DMS153 (cell line): ENCODE measurements around the gene MED12L.
A peak's percentile ranks its signal among the peaks of the same experiment; 100 is the strongest.

ENCODE experiments used
- DNase-seq: peaks from one replicate; lab custom pipeline; 2025; lab: John Stamatoyannopoulos, UW

The MED12L gene

DNA sequence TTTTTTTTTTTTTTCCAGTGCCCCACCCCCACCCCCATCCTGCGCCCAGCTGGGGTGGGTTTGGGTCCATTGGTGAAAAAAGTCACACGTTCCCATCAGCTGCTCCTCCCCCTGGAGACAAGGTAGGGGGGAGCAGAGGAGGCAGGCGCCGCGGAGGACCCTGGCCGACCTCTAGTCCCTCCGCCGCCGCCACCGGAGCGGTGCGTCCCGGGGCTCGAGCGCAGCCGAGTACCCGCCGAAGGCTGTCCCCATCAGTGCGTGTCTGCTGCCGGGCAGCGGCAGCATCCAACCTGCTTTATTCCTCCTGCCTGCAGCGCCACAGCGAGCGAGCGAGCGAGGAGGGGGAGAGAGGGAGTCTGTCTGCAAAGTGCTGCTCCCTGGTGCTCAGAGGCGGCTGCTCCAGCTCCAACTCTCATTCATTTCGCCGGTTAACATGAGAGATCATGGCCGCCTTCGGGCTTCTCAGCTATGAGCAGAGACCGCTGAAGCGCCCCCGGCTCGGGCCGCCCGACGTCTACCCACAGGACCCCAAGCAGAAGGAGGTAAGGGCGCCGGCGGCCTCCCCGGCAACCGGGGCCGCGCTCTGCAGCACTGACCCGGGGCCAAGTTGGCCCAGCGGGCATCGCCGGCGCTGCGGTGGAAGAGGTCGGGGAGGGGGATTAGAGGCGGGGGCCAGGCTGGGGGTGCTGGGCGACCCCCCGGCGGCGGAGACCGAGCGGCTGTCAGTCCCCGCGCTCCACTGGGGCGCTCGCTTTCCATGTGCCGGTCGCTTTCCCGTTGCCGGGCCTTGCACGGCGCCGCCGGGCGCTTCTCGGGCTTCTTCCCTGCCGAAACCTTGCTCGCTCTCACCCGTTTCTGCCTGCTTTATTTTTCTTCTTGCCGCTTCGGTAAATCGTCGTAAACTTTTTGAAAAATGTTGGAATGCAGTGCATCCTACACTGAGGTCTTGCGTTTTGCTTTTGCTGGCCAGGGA is 1.3 kb downstream of the MED12L start:
- peak; percentile 81 for DNase-seq

DNA sequence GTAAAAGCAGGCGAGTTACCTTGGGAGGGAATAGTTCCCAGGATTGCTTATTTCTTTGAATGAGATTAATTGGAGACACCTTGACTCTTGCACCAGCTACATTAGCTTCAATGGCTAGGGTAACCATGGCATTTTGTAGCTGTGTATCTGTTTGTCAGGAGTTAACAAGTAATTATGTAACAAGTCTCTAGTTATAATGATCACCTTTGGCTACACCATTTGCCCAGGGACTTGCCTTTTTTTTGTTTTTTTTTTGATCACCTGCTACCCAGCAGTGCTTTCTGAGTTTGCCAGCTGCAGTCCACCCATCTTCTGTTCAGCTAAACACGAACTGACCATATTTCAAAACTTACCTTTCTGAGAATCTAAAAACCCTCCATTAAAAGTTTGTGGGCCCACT is 2.2 kb downstream of the MED12L start:
- DNase-seq = no peak

DNA sequence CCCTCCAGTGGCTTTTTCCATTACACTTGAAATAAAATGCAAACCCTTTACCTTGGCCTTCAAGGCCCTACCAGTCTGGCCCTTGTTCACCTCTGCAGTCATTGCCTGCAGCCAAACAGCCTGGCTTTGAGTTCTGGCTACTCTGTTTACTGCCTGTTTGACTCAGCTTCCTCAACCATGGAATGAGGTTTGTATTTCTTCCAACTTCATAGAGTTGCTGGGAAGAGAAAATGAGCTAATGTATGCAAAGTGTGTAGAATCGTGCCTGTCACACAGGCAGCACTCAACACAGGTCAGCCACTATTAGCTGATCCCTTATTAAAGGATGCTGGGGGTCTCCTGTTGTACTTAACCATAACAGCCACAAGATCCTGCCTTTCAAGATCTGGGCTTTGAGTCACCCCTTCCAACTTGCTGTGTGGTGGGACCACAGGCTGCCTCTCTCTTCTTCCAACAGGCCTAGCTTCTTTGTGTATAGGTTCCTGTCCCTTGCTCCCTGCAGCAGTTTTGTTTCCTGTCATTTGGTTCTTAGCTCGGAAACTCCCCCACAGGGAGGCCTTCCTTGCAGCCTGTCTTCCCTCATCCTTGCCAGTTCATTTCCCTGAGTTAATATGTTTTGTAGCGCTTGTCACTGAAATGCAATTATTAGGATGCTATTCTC is 6.4 kb downstream of the MED12L start:
- DNase-seq = no peak

DNA sequence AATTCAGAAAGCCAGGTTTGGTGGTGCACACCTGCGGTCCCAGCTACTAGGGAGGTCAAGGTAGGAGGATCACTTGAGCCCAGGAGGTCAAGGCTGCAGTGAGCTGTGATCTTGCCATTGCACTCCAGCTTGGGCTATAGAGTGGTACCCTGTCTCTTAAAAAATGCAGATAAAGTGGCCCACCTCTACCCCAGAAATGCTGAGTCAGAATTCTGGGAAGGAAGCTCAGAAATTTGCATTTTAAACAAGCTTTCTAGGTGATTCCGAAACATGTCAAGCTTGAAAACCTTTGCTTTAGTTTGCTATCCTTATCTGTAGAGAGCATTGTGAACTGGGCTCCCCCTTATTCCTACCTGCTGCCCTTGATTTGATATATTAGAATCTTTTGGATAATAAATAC is 7.7 kb downstream of the MED12L start:
- DNase-seq = no peak

DNA sequence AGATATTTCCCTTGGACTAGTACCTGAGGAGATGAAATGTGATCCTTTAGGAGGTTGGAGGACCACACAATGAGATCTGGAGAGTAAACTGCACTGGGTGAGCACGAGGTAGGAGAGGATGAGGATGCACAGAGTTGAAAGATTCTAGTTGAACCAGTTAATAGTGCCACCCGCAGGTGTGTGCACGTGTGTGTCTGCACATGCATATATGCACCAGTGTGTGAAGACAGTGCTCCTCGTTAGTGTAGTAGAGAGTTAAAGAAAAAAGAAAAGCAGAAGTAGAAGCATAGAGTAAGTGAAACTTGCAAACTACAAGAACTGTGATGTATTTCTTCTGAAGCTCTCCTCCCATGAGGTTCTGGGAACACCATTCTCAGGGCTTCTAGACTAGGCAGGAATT is 8.4 kb downstream of the MED12L start:
- no peak for DNase-seq

DNA sequence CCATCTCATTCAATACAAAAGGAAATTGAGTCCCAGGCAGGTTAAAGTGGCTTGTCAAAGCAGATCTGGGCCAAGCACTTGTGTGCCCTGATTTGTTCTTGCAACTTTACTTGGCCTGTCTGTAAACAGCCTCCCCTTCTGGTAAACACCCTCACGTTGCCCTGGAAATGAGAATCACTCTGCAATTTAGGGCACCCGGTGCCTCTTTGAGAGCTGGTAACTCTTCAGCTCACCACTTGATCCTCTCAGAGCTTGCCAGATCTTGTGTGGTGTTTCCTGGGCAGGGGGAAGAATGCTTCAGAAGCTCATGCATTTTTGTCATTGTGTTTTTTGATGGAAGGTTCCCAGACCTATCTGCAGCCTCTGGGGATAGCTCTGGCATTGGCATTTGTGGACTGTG is 11.3 kb downstream of the MED12L start:
- no peak for DNase-seq

DNA sequence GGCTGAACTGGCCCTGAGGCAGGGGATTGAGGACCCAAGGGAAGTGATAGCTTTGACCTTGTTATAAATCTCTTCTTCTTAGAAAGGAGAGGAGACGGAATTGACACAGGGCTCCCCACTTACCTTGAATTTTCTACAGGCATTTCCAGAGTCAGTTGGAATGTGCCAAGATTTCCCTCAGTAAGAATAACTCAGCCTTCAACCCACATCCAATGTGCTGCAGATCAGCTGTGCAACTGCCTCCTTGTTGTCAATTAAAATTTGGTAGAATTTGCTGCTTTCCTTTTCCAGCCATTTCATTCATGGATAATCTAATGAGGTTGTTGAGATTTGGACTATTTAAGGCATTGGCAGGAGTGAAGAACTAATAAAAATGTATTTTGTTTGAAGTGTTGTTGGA is 14.6 kb downstream of the MED12L start:
- DNase-seq = no peak

DNA sequence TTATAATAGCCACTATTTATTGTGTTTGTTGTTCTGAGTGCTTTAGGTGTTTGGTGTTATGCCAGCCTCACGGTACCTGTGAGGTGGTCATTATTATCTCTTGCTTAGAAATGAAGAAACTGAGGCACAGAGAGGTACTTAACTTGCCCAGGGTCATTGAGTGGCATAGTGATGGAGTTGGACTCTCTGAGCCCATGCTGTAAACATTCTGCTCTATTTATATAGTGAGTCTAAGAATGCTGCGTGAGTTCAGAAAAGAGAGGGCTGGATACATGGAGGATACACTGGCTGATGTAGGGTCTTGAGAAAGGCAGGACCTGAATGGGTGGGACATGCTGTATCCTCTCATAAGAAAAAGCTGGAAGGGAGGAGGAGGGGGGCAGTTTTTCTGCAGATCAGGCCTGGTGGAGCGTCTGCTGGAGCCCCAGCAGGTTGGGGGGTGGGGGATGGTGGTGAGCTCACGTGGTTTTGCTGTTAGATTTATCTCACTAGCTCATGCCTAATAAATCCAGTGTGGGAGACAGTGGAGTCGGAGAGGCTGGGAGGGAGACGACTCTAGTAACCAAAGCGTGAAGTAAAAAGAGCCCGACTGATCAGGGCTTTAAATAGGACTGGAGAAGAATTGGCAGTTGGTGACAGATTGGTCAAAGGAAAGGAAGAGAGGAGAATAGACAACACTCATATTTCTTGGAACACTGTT is 16.0 kb downstream of the MED12L start:
- DNase-seq = no peak

DNA sequence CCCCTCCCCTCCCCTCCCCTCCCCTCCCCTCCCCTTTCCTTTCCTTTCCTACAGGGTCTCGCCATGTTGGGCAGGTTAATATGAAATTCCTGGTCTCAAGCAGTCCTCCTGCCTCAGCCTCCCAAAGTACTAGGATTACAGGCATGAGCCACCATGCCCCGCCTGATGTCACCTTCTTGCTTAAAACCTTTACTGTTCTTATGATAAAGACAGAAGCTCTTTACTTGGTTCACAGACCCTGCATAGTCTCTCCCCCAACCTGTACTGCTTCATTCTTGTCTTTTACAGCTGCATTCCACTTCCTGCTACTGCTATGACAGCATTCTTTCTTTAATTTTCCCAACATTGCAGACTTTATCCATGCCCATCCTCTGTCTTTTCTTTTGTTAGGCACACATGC is 20.8 kb downstream of the MED12L start:
- DNase-seq = no peak

DNA sequence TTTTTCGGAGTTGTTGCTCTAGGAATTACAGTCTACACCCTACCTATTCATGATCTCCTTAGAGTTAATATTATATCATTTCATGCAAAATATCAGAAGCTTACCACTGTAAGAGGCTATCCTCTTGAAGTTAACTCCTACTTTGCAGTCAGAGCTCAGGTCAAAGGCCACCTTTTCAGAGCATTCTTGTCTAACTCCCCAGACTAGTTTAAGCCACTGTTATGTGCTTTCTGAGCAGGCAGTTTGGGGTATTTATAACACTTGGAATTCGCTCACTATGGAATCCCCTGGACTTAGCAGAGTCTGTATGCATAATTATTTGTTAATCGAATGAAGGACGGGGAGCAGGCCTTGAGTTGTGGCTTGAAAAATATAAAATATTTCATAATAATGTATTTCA is 21.7 kb downstream of the MED12L start:
- DNase-seq = no peak

DNA sequence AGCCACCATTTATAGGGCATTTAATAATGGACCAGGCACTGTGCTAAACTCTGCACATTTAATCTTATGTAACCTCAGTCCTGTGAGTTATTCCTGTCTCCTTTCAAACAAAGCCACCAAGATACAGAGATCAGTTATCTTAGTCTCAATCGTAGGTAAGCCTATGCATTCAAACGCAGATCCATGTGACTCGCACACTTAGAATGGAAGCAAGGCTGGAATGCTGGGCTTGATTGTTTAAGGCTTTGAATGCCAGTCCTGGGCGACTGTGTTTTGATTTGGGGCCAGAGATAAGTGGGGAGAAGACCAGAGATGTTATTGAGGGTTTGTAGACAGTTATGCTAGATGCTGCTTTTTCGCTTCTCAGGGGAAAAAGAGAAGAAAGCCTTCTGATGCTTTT is 22.2 kb downstream of the MED12L start:
- DNase-seq = no peak

DNA sequence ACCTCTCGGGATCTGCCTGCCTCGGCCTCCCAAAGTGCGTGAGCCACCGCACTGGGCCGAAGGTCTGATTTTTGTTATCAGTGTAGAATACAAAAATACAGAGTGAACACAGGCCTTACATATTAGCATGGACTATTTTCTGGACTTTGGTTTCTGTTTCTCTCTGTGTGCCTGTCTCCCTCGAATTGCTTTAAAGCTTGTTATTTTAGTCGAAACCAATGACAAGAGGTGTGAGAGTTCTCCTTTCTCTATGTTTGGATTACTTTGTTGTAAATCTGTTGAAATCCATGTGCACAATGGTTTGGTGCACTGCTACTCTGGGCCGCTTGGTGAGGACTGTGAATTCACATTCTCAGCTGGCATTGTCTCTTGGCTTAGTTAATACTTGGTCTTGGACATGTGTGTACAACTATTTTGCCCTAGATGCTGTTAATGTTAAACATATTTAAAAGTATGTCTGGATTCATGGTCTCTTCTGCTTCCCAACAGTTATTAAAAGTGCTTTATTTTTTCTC is 23.9 kb downstream of the MED12L start:
- no peak for DNase-seq

DNA sequence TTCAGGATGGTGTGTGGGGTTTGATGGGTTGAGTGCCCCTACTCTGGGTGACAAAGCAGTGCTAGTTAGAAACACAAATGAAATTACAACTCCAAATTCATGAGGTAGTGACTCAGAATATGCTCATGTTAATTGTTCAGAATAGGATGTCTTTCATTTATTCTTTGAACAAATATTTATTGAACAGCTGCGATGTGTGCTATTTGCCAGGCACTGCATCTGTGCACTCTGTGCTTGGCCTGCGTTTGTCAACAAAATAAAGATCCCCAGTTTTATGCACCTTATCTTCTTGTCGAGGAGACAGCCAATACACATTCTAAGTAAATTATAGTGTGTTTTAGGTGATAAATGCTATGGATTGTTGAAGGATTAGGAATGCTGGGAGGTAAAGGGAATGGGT is 27.3 kb downstream of the MED12L start:
- DNase-seq = no peak

DNA sequence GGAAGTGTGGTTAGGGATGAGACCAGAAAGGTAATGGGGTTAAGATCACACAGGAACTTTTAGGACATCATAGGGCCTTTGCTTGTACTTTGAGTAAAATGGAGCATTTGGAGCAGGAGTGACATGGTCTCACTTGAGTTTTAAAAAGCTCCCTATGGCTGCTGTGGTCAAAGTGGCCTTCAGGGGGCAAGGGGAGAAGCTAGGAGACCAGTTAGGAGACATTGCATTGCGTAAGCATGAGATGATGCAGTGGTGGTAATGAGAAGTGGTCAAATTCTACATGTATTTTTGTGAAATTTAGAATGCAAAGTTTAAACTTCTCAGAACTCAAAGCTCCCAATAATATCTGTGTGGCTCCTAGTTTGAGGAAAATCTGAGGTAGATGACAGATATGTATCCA is 27.9 kb downstream of the MED12L start:
- DNase-seq = no peak

DNA sequence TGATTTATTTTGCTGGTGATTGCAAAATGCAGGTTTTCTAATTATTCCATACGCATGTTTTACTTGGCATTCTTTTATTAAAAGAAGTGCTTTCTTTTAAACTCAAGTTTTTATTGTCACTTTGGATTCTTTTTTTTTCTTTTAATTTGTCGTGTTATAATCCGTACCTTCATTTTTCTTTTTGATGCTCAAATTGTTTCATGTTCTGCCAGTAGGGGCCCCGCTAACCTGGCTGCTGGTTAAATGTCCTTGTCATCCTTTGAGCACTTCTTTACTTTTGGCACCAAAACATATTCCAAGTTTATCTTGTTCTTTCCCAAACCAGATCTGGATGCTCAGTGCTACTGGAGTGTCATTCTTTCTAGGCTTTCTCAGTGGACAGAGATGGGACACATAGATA is 31.6 kb downstream of the MED12L start:
- no peak for DNase-seq

DNA sequence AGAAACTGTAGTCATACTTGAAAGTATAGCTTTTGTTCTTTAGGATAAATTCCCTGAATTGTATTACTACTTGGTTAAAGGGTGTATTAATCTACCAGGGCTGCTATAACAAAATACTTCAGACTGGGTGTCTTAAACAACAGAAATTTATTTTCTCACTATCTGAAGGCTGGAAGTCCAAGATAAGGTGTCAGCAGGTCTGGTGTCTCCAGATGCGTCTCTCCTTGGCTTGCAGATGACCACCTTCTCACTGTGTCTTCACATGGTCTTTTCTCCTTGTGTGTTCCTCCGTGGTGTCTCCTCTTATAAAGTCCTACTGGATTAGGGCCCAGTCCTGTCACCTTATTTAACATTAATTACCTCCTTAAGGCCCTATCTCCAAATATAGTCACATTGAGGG is 33.7 kb downstream of the MED12L start:
- DNase-seq = no peak

DNA sequence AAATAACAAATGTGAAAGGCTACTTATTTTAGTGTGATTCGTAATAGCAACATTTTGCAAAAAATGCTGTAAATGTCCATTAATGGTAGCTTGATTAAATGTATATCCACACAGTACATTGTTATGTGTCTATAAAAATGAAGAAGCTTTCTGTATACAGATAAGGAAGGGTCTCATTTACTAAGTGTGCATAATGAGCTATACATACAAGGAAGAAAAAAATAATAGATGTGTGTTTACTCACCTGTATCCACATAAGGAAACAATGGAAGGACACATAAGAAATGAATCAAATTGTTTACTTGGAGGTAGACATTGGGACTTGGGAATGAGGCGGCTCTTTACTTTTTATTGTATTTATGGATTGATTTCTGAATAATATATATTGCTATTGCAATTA is 34.9 kb downstream of the MED12L start:
- peak; percentile 80 for DNase-seq

DNA sequence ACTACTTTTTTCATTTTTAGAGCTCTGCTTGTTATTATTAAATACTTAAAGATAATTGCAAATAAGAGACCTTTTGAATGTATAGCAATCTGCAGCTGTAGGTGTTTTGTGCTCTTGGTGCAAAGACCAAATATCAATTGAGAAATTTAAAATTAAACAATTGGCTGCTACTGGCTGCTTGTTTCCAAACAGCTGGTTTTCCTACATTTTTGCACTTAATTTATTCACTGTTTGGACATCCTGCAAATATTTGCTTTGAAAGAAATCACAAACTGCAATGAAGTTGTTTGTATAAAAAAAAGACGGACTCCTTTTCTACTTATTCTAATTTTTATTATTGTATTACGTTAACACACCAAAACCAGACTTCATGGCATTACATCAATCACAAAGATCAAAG is 35.6 kb downstream of the MED12L start:
- no peak for DNase-seq

DNA sequence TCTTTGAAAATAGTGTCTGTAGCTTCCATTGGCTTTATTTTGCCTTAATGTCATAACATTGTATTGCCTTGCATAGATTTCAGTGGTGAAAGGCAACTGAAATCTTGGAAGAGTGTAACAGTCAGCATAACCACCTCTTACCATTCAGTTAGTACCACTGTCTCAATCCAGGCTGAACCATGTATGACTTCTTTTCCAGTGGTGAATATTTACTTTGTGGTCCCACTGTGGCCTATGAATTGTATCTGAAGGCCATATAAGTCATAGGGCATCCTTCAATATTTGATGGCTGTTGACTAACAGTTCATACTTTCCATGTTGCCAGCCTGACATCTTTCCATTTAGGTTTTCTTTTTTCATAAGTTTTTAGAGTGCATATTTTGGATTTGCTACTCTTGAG is 38.4 kb downstream of the MED12L start:
- DNase-seq = no peak

DNA sequence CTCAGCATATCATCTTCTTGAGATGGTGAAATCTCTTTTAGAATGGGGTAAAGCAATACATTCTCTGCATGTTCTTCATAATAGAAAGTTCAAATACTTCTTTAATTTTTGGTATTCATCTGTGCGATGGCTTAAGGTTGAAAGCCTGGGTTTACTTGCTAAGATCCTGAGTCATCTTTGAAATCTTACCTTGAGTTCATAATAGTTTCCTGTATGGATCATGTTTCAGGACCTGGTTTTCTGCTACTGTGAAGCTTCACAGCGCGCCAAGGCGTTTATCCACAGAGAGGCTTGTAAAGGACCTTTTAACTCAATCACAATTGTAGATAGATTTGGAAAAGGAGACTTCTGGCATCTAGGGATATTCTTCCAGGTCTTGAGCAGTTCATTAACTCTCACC is 39.0 kb downstream of the MED12L start:
- DNase-seq = no peak

DNA sequence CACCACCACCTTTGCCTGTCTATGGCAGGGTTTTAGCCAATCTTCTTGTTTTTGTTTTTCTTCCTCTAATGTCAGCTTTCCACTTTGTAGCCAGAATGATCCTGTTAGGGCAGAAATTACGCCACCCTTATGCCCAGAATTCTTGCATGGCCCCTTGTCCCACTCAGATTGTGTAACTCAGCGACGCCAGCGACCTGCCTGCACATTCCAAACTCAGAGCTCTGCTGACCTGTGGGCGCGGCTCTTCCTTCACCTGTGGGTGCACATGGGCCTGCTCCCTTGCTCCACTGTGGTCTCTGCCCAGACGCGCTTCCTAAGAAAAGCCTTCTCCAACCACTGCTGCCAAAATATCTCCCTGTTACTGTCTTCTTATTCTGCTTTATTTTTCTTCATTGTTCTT is 45.0 kb downstream of the MED12L start:
- DNase-seq = no peak

DNA sequence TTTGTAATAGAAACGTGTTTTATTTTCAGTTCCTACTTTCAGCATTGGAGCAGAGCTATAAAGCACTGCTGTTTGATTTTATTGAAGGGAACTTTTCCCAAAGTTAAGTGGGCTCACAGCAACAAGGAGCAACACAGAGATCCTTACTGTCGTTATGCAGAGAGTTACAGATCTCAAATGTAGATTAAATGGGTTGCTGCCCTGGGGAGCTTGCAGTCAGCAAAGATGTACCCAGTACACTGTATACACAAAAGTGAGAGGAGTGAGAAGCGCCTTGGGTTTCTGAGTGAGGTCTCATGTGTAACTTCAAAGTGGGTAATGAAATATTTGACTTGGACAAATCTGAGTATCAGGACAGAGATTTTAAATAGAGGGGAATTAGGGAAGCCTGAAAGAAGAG is 47.7 kb downstream of the MED12L start:
- no peak for DNase-seq
